HCT116 (cell line): Measurements from ENCODE around the gene ZNF292. TPM values are rescaled to one million over a fixed set of nuclear protein-coding genes. Genes with fewer than 3 reads are reported as not detected.

Experiments
- ATAC-seq: fragments of 200-7000 bp; cut with Tn5 transposase; 2 replicates; pipeline ENCODE4 v1.9.1; 2020; ENCODE audit warnings: mild to moderate bottlenecking, moderate library complexity
- BruUV-seq: library from RNA; stranded (reverse); fragments of 400-500 nt; replicated peaks from 2 replicates; lab custom pipeline; 2021; lab: Mats Ljungman, UMichigan
- CTCF ChIA-PET: fragments of 300-600 bp; sonication (Branson Sonifier 250); formaldehyde crosslinking; loops from one replicate; lab custom pipeline; 2021; ENCODE audit warnings: antibody characterized with exemption; lab: Charles Lee
- POLR2A ChIA-PET: fragments of 300-600, 350-600 bp; sonication (Branson Sonifier 250); formaldehyde crosslinking; loops from one replicate; lab custom pipeline; 2021; ENCODE audit warnings: antibody characterized with exemption; lab: Charles Lee
- RAD21 ChIA-PET, 2 experiments: fragments of 300-600 bp; sonication (Branson Sonifier 250); formaldehyde crosslinking; loops; one replicate each; lab custom pipeline; 2023; ENCODE audit warnings: low total read pairs in 2 of 2; ENCODE audit not compliant: uncharacterized antibody in 2 of 2, unreplicated experiment in 2 of 2, low non-redundant PET in 1 of 2; lab: Charles Lee
- DNase-seq: peaks from one replicate; pipeline ENCODE4 v3.0.0-alpha.2; 2010; ENCODE audit warnings: low read depth, low spot score
- H2AFZ ChIP-seq: fragments of 200-600 bp; shearing (Covaris generic), sonication (generic); 2 replicates; pipeline ENCODE4 v1.6.1; 2017; ENCODE audit warnings: low read depth, mixed run types, mixed read lengths, antibody characterized with exemption, low read length; ENCODE audit not compliant: poor library complexity, severe bottlenecking
- H3K27ac ChIP-seq: 2 replicates; pipeline ENCODE4 v1.5.1; 2012; ENCODE audit warnings: low read depth, low read length
- H3K27me3 ChIP-seq: fragments of 200-600 bp; sonication (generic); 2 replicates; pipeline ENCODE4 v1.6.1; 2016; ENCODE audit warnings: mixed run types, low read length, mixed read lengths; ENCODE audit not compliant: insufficient read depth
- H3K36me3 ChIP-seq, 2 experiments: fragments of 200-500 bp in 1 of 2; fragments of 200-600 bp in 1 of 2; sonication (Bioruptor generic) in 1 of 2; sonication (generic) in 1 of 2; 2 replicates each; pipeline versions ENCODE4 v1.5.1 to v1.6.1; 2014 to 2016; ENCODE audit warnings: low read length in 2 of 2, inconsistent platforms in 1 of 2, mixed read lengths in 1 of 2, mixed run types in 1 of 2; ENCODE audit not compliant: insufficient read depth in 2 of 2, control insufficient read depth in 1 of 2
- H3K4me1 ChIP-seq, 2 experiments: fragments of 200-600 bp in 1 of 2; sonication (generic) in 1 of 2; 2 replicates each; pipeline versions ENCODE4 v1.5.1 to v1.6.1; 2012 to 2017; ENCODE audit warnings: low read length in 2 of 2, inconsistent platforms in 1 of 2, mild to moderate bottlenecking in 1 of 2, mixed read lengths in 1 of 2, mixed run types in 1 of 2, moderate library complexity in 1 of 2; ENCODE audit not compliant: insufficient read depth in 2 of 2, control insufficient read depth in 1 of 2
- H3K4me2 ChIP-seq: fragments of 200-600 bp; sonication (generic); 2 replicates; pipeline ENCODE4 v1.6.1; 2017; ENCODE audit warnings: mixed run types, low read length, mixed read lengths
- H3K4me3 ChIP-seq, 2 experiments: fragments of 200-600 bp in 1 of 2; sonication (generic) in 1 of 2; replicated peaks in 1 of 2; 2 replicates each; pipeline ENCODE4 v1.5.1; 2011 to 2016; ENCODE audit warnings: low read length in 2 of 2, control low read depth in 1 of 2, low read depth in 1 of 2, mild to moderate bottlenecking in 1 of 2, mixed read lengths in 1 of 2, mixed run types in 1 of 2
- H3K79me2 ChIP-seq: fragments of 200-600 bp; sonication (generic); 2 replicates; pipeline ENCODE4 v1.6.1; 2017; ENCODE audit warnings: mild to moderate bottlenecking, mixed run types, low read length, moderate library complexity, mixed read lengths; ENCODE audit not compliant: insufficient read depth
- H3K9ac ChIP-seq: fragments of 200-600 bp; sonication (generic); 2 replicates; pipeline ENCODE4 v1.6.1; 2016; ENCODE audit warnings: low read length, mixed read lengths
- H3K9me2 ChIP-seq: fragments of 200-600 bp; sonication (generic), shearing (Covaris generic); 2 replicates; pipeline ENCODE4 v1.6.1; 2017; ENCODE audit warnings: mixed run types, mild to moderate bottlenecking, moderate library complexity; ENCODE audit not compliant: insufficient read depth
- H3K9me3 ChIP-seq, 2 experiments: fragments of 200-500 bp in 1 of 2; fragments of 200-600 bp in 1 of 2; sonication (Bioruptor generic) in 1 of 2; sonication (generic) in 1 of 2; 2 replicates each; pipeline ENCODE4 v1.6.1; 2014 to 2017; ENCODE audit warnings: low read length in 2 of 2, mixed read lengths in 2 of 2, inconsistent platforms in 1 of 2, low read depth in 1 of 2, mild to moderate bottlenecking in 1 of 2, mixed run types in 1 of 2, moderate library complexity in 1 of 2; ENCODE audit not compliant: control insufficient read depth in 1 of 2, insufficient read depth in 1 of 2
- H4K20me1 ChIP-seq: fragments of 200-600 bp; sonication (generic), shearing (Covaris generic); 2 replicates; pipeline ENCODE4 v1.6.1; 2017; ENCODE audit warnings: mixed run types, mild to moderate bottlenecking, moderate library complexity; ENCODE audit not compliant: insufficient read depth
- ATF3 ChIP-seq: IDR thresholded peaks from 2 replicates; pipeline ENCODE4 v1.6.1; 2012
- CBX3 ChIP-seq: IDR thresholded peaks from 2 replicates; pipeline ENCODE4 v1.6.1; 2012; ENCODE audit warnings: low read depth
- CEBPB ChIP-seq: IDR thresholded peaks from 2 replicates; pipeline ENCODE4 v1.6.1; 2012; ENCODE audit warnings: low read depth
- CTCF ChIP-seq, 3 experiments: fragments of 200-600 bp in 1 of 3; sonication (generic) in 1 of 3; IDR thresholded peaks in 2 of 3; conservative IDR thresholded peaks in 1 of 3; 2 replicates each; pipeline ENCODE4 v1.5.1; 2012 to 2017; ENCODE audit warnings: low read depth in 2 of 3, low read length in 2 of 3, antibody characterized with exemption in 1 of 3, borderline replicate concordance in 1 of 3, control low read depth in 1 of 3, mild to moderate bottlenecking in 1 of 3, mixed read lengths in 1 of 3, mixed run types in 1 of 3, moderate library complexity in 1 of 3; ENCODE audit not compliant: insufficient read depth in 1 of 3
- EGR1 ChIP-seq: IDR thresholded peaks from 2 replicates; pipeline ENCODE4 v1.6.1; 2012; ENCODE audit warnings: low read depth
- ELF1 ChIP-seq: IDR thresholded peaks from 2 replicates; pipeline ENCODE4 v1.6.1; 2012; ENCODE audit warnings: low read depth, borderline replicate concordance
- JUND ChIP-seq: IDR thresholded peaks from 2 replicates; pipeline ENCODE4 v1.6.1; 2012
- MAX ChIP-seq: IDR thresholded peaks from 2 replicates; pipeline ENCODE4 v1.6.1; 2012
- POLR2A ChIP-seq: IDR thresholded peaks from 2 replicates; pipeline ENCODE4 v1.7.0; 2011; ENCODE audit warnings: borderline replicate concordance; ENCODE audit not compliant: insufficient read depth, insufficient read length; ENCODE audit errors: extremely low read depth
- REST ChIP-seq: IDR thresholded peaks from 2 replicates; pipeline ENCODE4 v1.6.1; 2012; ENCODE audit warnings: low read depth
- SIN3A ChIP-seq: IDR thresholded peaks from 2 replicates; pipeline ENCODE4 v1.6.1; 2012; ENCODE audit warnings: low read depth
- SRF ChIP-seq: IDR thresholded peaks from 2 replicates; pipeline ENCODE4 v1.6.1; 2012; ENCODE audit warnings: low read depth
- TCF7L2 ChIP-seq: IDR thresholded peaks from 2 replicates; pipeline ENCODE4 v1.7.0; 2011; ENCODE audit warnings: borderline replicate concordance, inconsistent platforms; ENCODE audit not compliant: insufficient read depth, insufficient read length; ENCODE audit errors: extremely low read depth
- YY1 ChIP-seq: IDR thresholded peaks from 2 replicates; pipeline ENCODE4 v1.6.1; 2011; ENCODE audit warnings: low read length, low read depth, moderate library complexity, mild to moderate bottlenecking; ENCODE audit not compliant: insufficient replicate concordance; ENCODE audit errors: extremely low read depth
- ZFX ChIP-seq: fragments of 450-650 bp; IDR thresholded peaks from 2 replicates; pipeline ENCODE4 v1.6.1; 2017
- ZNF274 ChIP-seq: fragments of 200-500 bp; sonication (Bioruptor generic); IDR thresholded peaks from 2 replicates; pipeline ENCODE4 v1.6.1; 2014; ENCODE audit warnings: mild to moderate bottlenecking, low read depth, low read length, inconsistent platforms
- intact Hi-C: fragments of 100-400 bp; cut with micrococcal nuclease; formaldehyde crosslinking; loops from 2 replicates; pipeline ENCODE4 v1.10.0; 2022
- total RNA-seq: library from RNA; stranded (reverse); gene quantifications from one replicate; pipeline ENCODE4 v1.2.1, GENCODE V29; 2021; ENCODE audit not compliant: unreplicated experiment

The ZNF292 gene
- total RNA-seq, 1 experiment from 2014 or later: 35.3 TPM

GRCh38 chr6:87161299-87161698 lies 5.9 kb downstream of the ZNF292 start:
- ATAC-seq (no peak), DNase-seq (no peak)
- RAD21 ChIA-PET: no interaction called here
- BruUV-seq: no TSS peak
- intact Hi-C loops: no loop called here
- no peaks in the 10 kb centered on the region for H3K9me2 ChIP-seq
- H3K4me1 ChIP-seq: peaks cover 4 to 11% of the 10 kb centered on the region in 2 experiments; a peak in 3 of 4 replicates
- H4K20me1 ChIP-seq: peaks cover 31% of the 10 kb centered on the region
- CTCF ChIA-PET: no interaction called here
- H3K9me3 ChIP-seq: no peaks in the 10 kb centered on the region
- peaks cover 99% of the 10 kb centered on the region for H3K79me2 ChIP-seq
- H3K36me3 ChIP-seq: 0 out of 4 replicates have a peak, but pooled peaks cover 0 to 6% of the 10 kb centered on the region in 2 experiments
- no peak overlapping the region for H3K4me3 ChIP-seq
- no peak overlapping the region for H2AFZ ChIP-seq
- H3K9ac ChIP-seq: no peak overlapping the region
- H3K27ac ChIP-seq: no peak overlapping the region
- TF ChIP-seq ELF1 (no peak), SIN3A (no peak), TCF7L2 (no peak)
- no peak overlapping the region for H3K4me2 ChIP-seq
- POLR2A ChIA-PET: no interaction called here
- no peaks in the 10 kb centered on the region for H3K27me3 ChIP-seq

GRCh38 chr6:87164004-87164403 lies 8.6 kb downstream of the ZNF292 start:
- peaks cover 44% of the 10 kb centered on the region for H4K20me1 ChIP-seq
- no peak overlapping the region for H3K9ac ChIP-seq
- ChIA-PET POLR2A (no interaction called here), RAD21 (no interaction called here), CTCF (no interaction called here)
- intact Hi-C loops: no loop called here
- H3K4me2 ChIP-seq: no peak overlapping the region
- H3K9me2 ChIP-seq: no peaks in the 10 kb centered on the region
- H3K27me3 ChIP-seq: no peaks in the 10 kb centered on the region
- no peak overlapping the region for H2AFZ ChIP-seq
- no peak overlapping the region for H3K27ac ChIP-seq
- H3K4me1 ChIP-seq: no peaks in the 10 kb centered on the region
- H3K79me2 ChIP-seq: peaks cover 99% of the 10 kb centered on the region
- 0 out of 4 replicates have a peak, but pooled peaks cover 0 to under 1% of the 10 kb centered on the region in 2 experiments for H3K36me3 ChIP-seq
- BruUV-seq: no TSS peak
- no peak overlapping the region for H3K4me3 ChIP-seq
- DNase-seq (no peak), ATAC-seq (no peak)
- no peaks in the 10 kb centered on the region for H3K9me3 ChIP-seq
- TF ChIP-seq EGR1: no peak
- TF ChIP-seq POLR2A: no peak
- no peak for TF ChIP-seq CBX3
- TF ChIP-seq ZFX: no peak
- no peak for TF ChIP-seq ZNF274
- TF ChIP-seq CEBPB: no peak
- TF ChIP-seq ELF1: no peak
- no peak for TF ChIP-seq SRF
- TF ChIP-seq MAX: no peak
- TF ChIP-seq ATF3: no peak
- TF ChIP-seq CTCF (IDR thresholded peaks at IDR 0.05 in 2 of 3, conservative IDR thresholded peaks at IDR 0.05 in 1 of 3; ENCODE audit: borderline replicate concordance in 1 of 3, insufficient read depth in 1 of 3, low read depth in 2 of 3, low read length in 2 of 3): no peak
- TF ChIP-seq YY1: no peak
- TF ChIP-seq REST: no peak
- no peak for TF ChIP-seq SIN3A
- no peak for TF ChIP-seq JUND
